NB4 (cell line): ENCODE results near the gene APOB.

Source experiments
- DNase-seq: peaks from one replicate; pipeline ENCODE4 v3.0.0; 2010; ENCODE audit warnings: low read depth
- H3K4me3 ChIP-seq: one replicate; pipeline ENCODE4 v1.5.1; 2011; ENCODE audit warnings: mild to moderate bottlenecking, low read depth, low read length, moderate library complexity
- CTCF ChIP-seq: IDR thresholded peaks from one replicate; pipeline ENCODE4 v1.5.1; 2012; ENCODE audit warnings: low read depth, low read length
- MAX ChIP-seq: IDR thresholded peaks from 2 replicates; pipeline ENCODE4 v1.6.1; 2011; ENCODE audit warnings: low read depth, low read length
- MYC ChIP-seq: IDR thresholded peaks from 2 replicates; pipeline ENCODE4 v1.6.1; 2011; ENCODE audit warnings: low read depth, low read length
- POLR2A ChIP-seq: IDR thresholded peaks from 2 replicates; pipeline ENCODE4 v1.6.1; 2011; ENCODE audit warnings: mild to moderate bottlenecking; ENCODE audit not compliant: insufficient read length; ENCODE audit errors: extremely low read depth

Gene APOB

GRCh38 chr2:21011453-21011852 lies 32.4 kb downstream of the APOB start:
- TF ChIP-seq MAX (no peak), POLR2A (no peak), MYC (no peak), CTCF (no peak)
- DNase-seq = no peak
- no peak overlapping the region for H3K4me3 ChIP-seq

DNA sequence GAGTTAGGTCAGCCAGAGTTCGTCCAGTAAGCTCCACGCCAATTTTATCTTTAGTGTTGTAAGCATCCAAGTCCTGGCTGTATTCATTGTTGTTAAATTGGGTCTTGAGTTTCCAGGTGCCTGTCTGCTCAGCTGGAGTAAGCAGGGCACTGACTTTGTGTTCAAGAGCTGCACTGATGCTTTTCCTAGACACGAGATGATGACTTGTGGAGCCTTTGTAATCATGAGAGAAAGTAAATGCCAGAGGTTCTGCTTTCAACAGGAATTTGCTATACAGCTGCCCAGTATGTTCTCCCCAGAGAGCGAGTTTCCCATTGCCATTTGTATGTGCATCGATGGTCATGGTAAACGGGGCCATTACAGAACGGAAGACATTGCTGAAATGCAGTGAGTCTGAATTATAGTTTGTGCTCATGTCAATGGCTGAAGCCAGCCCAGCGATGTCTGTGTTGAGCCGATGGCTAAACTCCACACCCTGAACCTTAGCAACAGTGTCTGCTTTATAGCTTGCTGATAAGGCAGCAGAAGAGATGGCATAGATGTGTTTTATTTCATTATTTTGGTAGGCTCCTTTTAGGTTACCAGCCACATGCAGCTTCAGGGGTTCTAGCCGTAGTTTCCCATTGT lies 32.9 kb downstream of the APOB start:
- TF ChIP-seq MYC (no peak), CTCF (no peak), MAX (no peak), POLR2A (no peak)
- H3K4me3 ChIP-seq = no peak overlapping the region
- DNase-seq = no peak

- no peak for DNase-seq
- TF ChIP-seq MYC (no peak), POLR2A (no peak), MAX (no peak), CTCF (no peak)
- no peak overlapping the region for H3K4me3 ChIP-seq
Measured at GRCh38 chr2:21009662-21010225, 34.1 kb downstream of the APOB start.

DNA sequence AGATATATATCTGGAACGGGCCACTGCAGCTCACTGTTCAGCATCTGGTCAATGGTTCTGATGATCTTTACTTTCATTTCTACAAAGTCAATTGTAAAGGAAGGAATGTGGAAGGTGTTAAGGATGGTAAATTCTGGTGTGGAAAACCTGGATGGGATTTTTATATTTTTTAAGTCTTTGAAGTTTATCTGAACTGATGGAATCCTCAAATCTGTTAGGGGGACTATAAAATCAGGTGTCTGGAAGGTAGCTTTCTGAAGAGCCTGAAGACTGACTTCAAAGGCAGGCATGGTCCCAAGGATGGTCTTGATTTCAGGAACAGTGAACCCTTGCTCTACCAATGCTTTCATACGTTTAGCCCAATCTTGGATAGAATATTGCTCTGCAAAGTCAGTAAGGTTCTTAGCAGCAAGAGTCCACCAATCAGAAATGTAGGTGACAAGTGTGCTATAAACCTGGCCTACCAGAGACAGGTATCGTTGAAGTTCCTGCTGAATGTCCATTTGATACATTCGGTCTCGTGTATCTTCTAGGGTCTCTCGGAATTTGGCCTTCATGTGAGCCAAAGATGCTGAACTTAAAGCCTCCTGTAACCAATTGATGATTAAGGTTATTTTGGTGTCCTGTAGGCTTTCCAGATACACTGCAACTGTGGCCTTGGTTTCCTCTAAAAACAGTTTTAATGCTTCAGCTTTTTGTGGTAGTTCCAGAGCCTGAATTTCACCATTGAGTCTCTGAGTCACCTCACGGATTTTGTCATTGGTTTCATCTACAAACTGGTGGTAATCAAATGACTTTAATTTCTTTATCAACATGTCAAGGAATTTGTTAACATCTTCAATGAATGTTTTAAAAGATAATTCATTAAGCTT lies 34.8 kb downstream of the APOB start:
- no peak for DNase-seq
- H3K4me3 ChIP-seq = no peak overlapping the region
- TF ChIP-seq POLR2A = no peak
- no peak for TF ChIP-seq MYC
- TF ChIP-seq MAX = no peak
- no peak for TF ChIP-seq CTCF

DNA sequence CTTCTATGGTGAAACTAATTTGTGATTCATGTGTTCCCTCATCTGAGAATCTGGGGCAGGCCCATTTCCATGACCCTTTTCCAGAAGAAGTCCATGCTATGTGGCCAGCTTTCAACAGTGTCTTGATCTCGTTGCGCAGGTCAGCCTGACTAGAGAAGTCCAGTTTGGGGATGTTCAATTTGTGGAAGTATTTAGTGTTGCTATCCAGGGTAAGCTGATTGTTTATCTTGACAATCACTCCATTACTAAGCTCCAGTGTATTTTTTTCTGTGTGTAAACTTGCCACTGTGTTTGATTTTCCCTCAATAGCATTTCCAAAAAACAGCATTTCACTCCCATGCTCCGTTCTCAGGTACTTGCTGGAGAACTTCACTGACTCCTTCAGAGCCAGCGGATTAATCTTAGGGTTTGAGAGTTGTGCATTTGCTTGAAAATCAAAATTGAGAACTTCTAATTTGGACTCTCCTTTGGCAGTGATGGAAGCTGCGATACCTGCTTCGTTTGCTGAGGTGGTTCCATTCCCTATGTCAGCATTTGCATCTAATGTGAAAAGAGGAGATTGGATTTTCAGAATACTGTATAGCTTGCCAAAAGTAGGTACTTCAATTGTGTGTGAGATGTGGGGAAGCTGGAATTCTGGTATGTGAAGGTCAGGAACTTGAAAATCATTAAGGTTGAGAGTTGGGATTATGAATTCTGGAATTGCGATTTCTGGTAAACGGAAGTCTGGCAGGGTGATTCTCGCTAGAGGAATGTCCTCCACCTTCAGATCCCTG lies 35.7 kb downstream of the APOB start:
- H3K4me3 ChIP-seq = no peak overlapping the region
- no peak for TF ChIP-seq MAX
- TF ChIP-seq CTCF = no peak
- TF ChIP-seq MYC = no peak
- no peak for TF ChIP-seq POLR2A
- DNase-seq = no peak
